ENCODE results near the gene TUBD1. TPM values are rescaled to one million over a fixed set of nuclear protein-coding genes. Genes with fewer than 3 reads are reported as not detected.

The TUBD1 gene
- total RNA-seq, 1 donor from 2014 or later = 12.5 TPM

DNA sequence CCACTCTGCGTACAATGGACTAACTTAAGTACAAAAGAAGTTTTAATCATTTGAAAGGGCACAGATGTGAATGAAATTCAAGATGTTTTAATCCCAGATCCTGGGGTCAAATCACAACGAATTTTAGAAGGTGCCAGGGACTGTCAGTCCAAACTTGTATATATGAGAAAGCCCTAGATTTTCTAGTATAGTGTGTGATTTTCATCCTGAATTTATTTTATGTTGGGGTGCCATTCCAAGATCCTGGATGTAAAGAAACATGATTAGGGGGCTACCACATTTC, 64.3 kb downstream of the TUBD1 start:
- no peak overlapping the region for H3K4me3 Mint-ChIP-seq (ENCODE audit: unreplicated experiment)
- DNase-seq (ENCODE audit: low spot score) = no peak
- peaks cover 8% of the 10 kb centered on the region for H3K4me1 Mint-ChIP-seq (ENCODE audit: unreplicated experiment)
- peak overlapping the region; percentile 9 for H3K27ac Mint-ChIP-seq (ENCODE audit: unreplicated experiment)
- H3K36me3 Mint-ChIP-seq (ENCODE audit: low read depth, unreplicated experiment) = no peaks in the 10 kb centered on the region
- H3K27me3 Mint-ChIP-seq (ENCODE audit: unreplicated experiment) = peaks cover 2% of the 10 kb centered on the region
- TF ChIP-seq CTCF (IDR thresholded peaks at IDR 0.05; ENCODE audit: unreplicated experiment) = no peak
- no peaks in the 10 kb centered on the region for H3K9me3 Mint-ChIP-seq (ENCODE audit: unreplicated experiment)

- H3K9me3 Mint-ChIP-seq (ENCODE audit: unreplicated experiment) = no peaks in the 10 kb centered on the region
- H3K27ac Mint-ChIP-seq (ENCODE audit: unreplicated experiment) = no peak overlapping the region
- H3K36me3 Mint-ChIP-seq (ENCODE audit: low read depth, unreplicated experiment) = no peaks in the 10 kb centered on the region
- H3K4me1 Mint-ChIP-seq (ENCODE audit: unreplicated experiment) = peaks cover 8% of the 10 kb centered on the region
- no peak for DNase-seq (ENCODE audit: low spot score)
- no peak for TF ChIP-seq CTCF (IDR thresholded peaks at IDR 0.05; ENCODE audit: unreplicated experiment)
- H3K27me3 Mint-ChIP-seq (ENCODE audit: unreplicated experiment) = peaks cover 2% of the 10 kb centered on the region
- H3K4me3 Mint-ChIP-seq (ENCODE audit: unreplicated experiment) = no peak overlapping the region
These were observed 64.8 kb downstream of the TUBD1 start for GRCh38 chr17:59827721-59828477.

GRCh38 chr17:59826706-59827453, 65.9 kb downstream of the TUBD1 start:
- peak overlapping the region; percentile 44 for H3K27ac Mint-ChIP-seq (ENCODE audit: unreplicated experiment)

GRCh38 chr17:59825533-59826322, 67.0 kb downstream of the TUBD1 start:
- Mint-ChIP-seq H3K27ac (ENCODE audit: unreplicated experiment) (no peak overlapping the region), H3K4me3 (ENCODE audit: unreplicated experiment) (no peak overlapping the region), H3K36me3 (ENCODE audit: low read depth, unreplicated experiment) (peaks cover 3% of the 10 kb centered on the region), H3K4me1 (ENCODE audit: unreplicated experiment) (peaks cover 8% of the 10 kb centered on the region), H3K27me3 (ENCODE audit: unreplicated experiment) (peaks cover 2% of the 10 kb centered on the region), H3K9me3 (ENCODE audit: unreplicated experiment) (no peaks in the 10 kb centered on the region)
- TF ChIP-seq CTCF (IDR thresholded peaks at IDR 0.05; ENCODE audit: unreplicated experiment) = no peak
- DNase-seq (ENCODE audit: low spot score) = no peak

More at GRCh38 chr17:59826706-59827453, 65.9 kb downstream of the TUBD1 start:
- H3K4me3 Mint-ChIP-seq (ENCODE audit: unreplicated experiment) = peak overlapping the region; percentile 44
- H3K36me3 Mint-ChIP-seq (ENCODE audit: low read depth, unreplicated experiment) = peaks cover 3% of the 10 kb centered on the region
- H3K27me3 Mint-ChIP-seq (ENCODE audit: unreplicated experiment) = peaks cover 2% of the 10 kb centered on the region
- H3K9me3 Mint-ChIP-seq (ENCODE audit: unreplicated experiment) = no peaks in the 10 kb centered on the region
- TF ChIP-seq CTCF (IDR thresholded peaks at IDR 0.05; ENCODE audit: unreplicated experiment) = no peak
- DNase-seq (ENCODE audit: low spot score) = no peak
- peaks cover 8% of the 10 kb centered on the region for H3K4me1 Mint-ChIP-seq (ENCODE audit: unreplicated experiment)

Measured in endothelial cell (in vitro differentiated cells).